Stimulated activated CD8-positive, alpha-beta memory T cell treated with anti-CD3 and anti-CD28 coated beads, Interleukin-4, amount 100 ng/mL, for 48 hours (primary cell): ENCODE results near the gene PI16.

Experiments used
- DNase-seq: peaks from one replicate; pipeline ENCODE4 v3.0.0-alpha.2; 2020

The PI16 gene

GRCh38 chr6:36954262-36954931 is at the start of gene PI16:
Gene PI16, plus strand, starts transcription at chr6:36954738. Its CDS starts 23 bp downstream, at chr6:36954761.
- DNase-seq: no peak

GRCh38 chr6:36904851-36905393 is 49.6 kb upstream of the PI16 start:
- DNase-seq: no peak

- no peak for DNase-seq
Measured at GRCh38 chr6:36906539-36907325, 47.8 kb upstream of the PI16 start.

- no peak for DNase-seq
Measured at GRCh38 chr6:36907781-36908180, 46.8 kb upstream of the PI16 start.

- no peak for DNase-seq
Measured at GRCh38 chr6:36908747-36909146, 45.8 kb upstream of the PI16 start.

- DNase-seq: peak; percentile 62
Measured at GRCh38 chr6:36912030-36912454, 42.5 kb upstream of the PI16 start.

GRCh38 chr6:36912586-36912985 is 42.0 kb upstream of the PI16 start:
- DNase-seq: peak; percentile 70

GRCh38 chr6:36913082-36913481 is 41.5 kb upstream of the PI16 start:
- no peak for DNase-seq

GRCh38 chr6:36914227-36914794 is 40.2 kb upstream of the PI16 start:
- peak; percentile 36 for DNase-seq

GRCh38 chr6:36915599-36915998 is 38.9 kb upstream of the PI16 start:
- DNase-seq: no peak

GRCh38 chr6:36916126-36916525 is 38.4 kb upstream of the PI16 start:
- DNase-seq: no peak

- no peak for DNase-seq
Measured at GRCh38 chr6:36917541-36918193, 36.9 kb upstream of the PI16 start.

- no peak for DNase-seq
Measured at GRCh38 chr6:36920049-36920448, 34.5 kb upstream of the PI16 start.

GRCh38 chr6:36920546-36920945 is 34.0 kb upstream of the PI16 start:
- DNase-seq: no peak

- no peak for DNase-seq
Measured at GRCh38 chr6:36924131-36924530, 30.4 kb upstream of the PI16 start.

GRCh38 chr6:36924778-36925374 is 29.7 kb upstream of the PI16 start:
- DNase-seq: no peak

GRCh38 chr6:36925809-36926208 is 28.7 kb upstream of the PI16 start:
- DNase-seq: peak; percentile 36

- no peak for DNase-seq
Measured at GRCh38 chr6:36926708-36927513, 27.6 kb upstream of the PI16 start.

- no peak for DNase-seq
Measured at GRCh38 chr6:36927691-36928546, 26.6 kb upstream of the PI16 start.

- DNase-seq: no peak
Measured at GRCh38 chr6:36928547-36928918, 26.0 kb upstream of the PI16 start.

GRCh38 chr6:36929152-36929551 is 25.4 kb upstream of the PI16 start:
- DNase-seq: no peak
